Caco-2 (cell line): ENCODE measurements around the gene PPP1R18. TPM values are rescaled to one million over a fixed set of nuclear protein-coding genes. Genes with fewer than 3 reads are reported as not detected.
A peak's percentile ranks its signal among the peaks of the same experiment; 100 is the strongest.

Source experiments
- BruUV-seq: library from RNA; stranded (reverse); fragments of 400-500 nt; replicated peaks from 2 replicates; lab custom pipeline; 2021; lab: Mats Ljungman, UMichigan
- CTCF ChIA-PET: fragments of 300-600 bp; sonication (Branson Sonifier 250); formaldehyde crosslinking; loops from one replicate; lab custom pipeline; 2022; ENCODE audit warnings: antibody characterized with exemption; lab: Charles Lee
- POLR2A ChIA-PET: fragments of 300-600 bp; sonication (Branson Sonifier 250); formaldehyde crosslinking; loops from one replicate; lab custom pipeline; 2022; ENCODE audit warnings: antibody characterized with exemption; lab: Charles Lee
- DNase-seq, 2 experiments: peaks; one replicate each; pipeline versions ENCODE4 v3.0.0 to v3.0.0-alpha.2; 2020 to 2022
- H3K27me3 ChIP-seq: replicated peaks from 2 replicates; pipeline ENCODE4 v1.6.0; 2011; ENCODE audit warnings: low read length; ENCODE audit not compliant: control insufficient read depth, insufficient read depth
- H3K36me3 ChIP-seq: 2 replicates; pipeline ENCODE4 v1.5.1; 2011; ENCODE audit warnings: low read length; ENCODE audit not compliant: control insufficient read depth, insufficient read depth
- H3K4me1 ChIP-seq: fragments of 250-450 bp; sonication (Bioruptor Pico); 2 replicates; pipeline ENCODE4 v1.5.1; 2020; ENCODE audit warnings: mild to moderate bottlenecking
- H3K4me3 ChIP-seq: 2 replicates; pipeline ENCODE4 v1.5.1; 2011; ENCODE audit warnings: low read depth, mild to moderate bottlenecking, control low read depth, low read length
- H3K9me3 ChIP-seq: fragments of 250-450 bp; sonication (Bioruptor Pico); 2 replicates; pipeline ENCODE4 v1.5.1; 2020; ENCODE audit warnings: mild to moderate bottlenecking, moderate library complexity
- H3K27ac Mint-ChIP-seq: one replicate; pipeline ENCODE4 v1.8.0; 2022; ENCODE audit warnings: mixed read lengths; ENCODE audit not compliant: unreplicated experiment
- H3K27me3 Mint-ChIP-seq: one replicate; pipeline ENCODE4 v1.8.0; 2022; ENCODE audit warnings: mixed read lengths; ENCODE audit not compliant: insufficient read depth, unreplicated experiment
- H3K36me3 Mint-ChIP-seq: one replicate; pipeline ENCODE4 v1.8.0; 2022; ENCODE audit warnings: mild to moderate bottlenecking, mixed read lengths; ENCODE audit not compliant: insufficient read depth, unreplicated experiment
- H3K4me1 Mint-ChIP-seq: one replicate; pipeline ENCODE4 v1.8.0; 2022; ENCODE audit warnings: low read depth, mixed read lengths; ENCODE audit not compliant: unreplicated experiment
- H3K4me3 Mint-ChIP-seq: one replicate; pipeline ENCODE4 v1.8.0; 2022; ENCODE audit warnings: mild to moderate bottlenecking, moderate library complexity, mixed read lengths; ENCODE audit not compliant: unreplicated experiment
- H3K9me3 Mint-ChIP-seq: one replicate; pipeline ENCODE4 v1.8.0; 2022; ENCODE audit warnings: mixed read lengths; ENCODE audit not compliant: unreplicated experiment
- CTCF ChIP-seq, 2 experiments: fragments of 200-600 bp in 1 of 2; IDR thresholded peaks; 1 replicate in 1 of 2; 2 replicates in 1 of 2; pipeline versions ENCODE4 v1.5.1 to v1.8.0; 2011 to 2022; ENCODE audit warnings: antibody characterized with exemption in 1 of 2, control low read depth in 1 of 2, inconsistent platforms in 1 of 2, low read depth in 1 of 2, low read length in 1 of 2, mild to moderate bottlenecking in 1 of 2, moderate library complexity in 1 of 2; ENCODE audit not compliant: insufficient read depth in 1 of 2, severe bottlenecking in 1 of 2, unreplicated experiment in 1 of 2
- intact Hi-C: fragments of 100-400 bp; cut with micrococcal nuclease; formaldehyde crosslinking; loops from one replicate; pipeline ENCODE4 v1.10.0; 2022; ENCODE audit not compliant: unreplicated experiment
- total RNA-seq: library from RNA; stranded (reverse); gene quantifications from 2 replicates; pipeline ENCODE4 v1.2.3, GENCODE V29; 2022

Gene PPP1R18
- total RNA-seq, 1 experiment from 2014 or later = 6.6 TPM

DNA sequence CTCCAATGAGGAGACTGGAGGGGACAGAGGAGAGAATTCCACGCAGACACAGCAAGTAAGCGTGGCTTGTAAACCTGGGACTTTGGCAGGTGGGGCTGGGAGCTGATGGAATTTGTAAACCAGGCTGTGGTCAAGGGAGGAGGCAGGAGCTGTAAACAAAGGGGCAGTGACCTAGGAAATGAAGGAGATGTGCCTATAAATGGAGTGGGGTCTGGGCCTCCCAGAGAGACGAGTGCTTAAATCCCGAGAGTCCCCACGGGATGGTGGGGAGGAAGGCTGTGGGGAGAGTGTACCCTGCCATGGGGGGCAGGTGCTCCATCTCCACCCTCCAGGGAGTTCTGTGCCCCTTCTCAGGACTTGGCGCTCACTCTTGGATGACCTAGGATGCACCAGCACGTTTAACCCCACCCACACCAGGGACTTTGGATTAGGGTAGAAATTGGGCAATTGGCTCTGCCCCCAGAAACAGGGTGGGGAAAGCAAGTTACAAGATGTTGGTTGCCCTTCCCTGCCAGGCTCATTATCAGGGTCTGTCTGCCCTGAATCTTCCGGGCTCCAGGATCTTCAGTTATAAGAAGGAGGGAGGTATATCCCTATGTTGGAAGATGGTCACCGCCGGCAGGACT, 9.7 kb downstream of the PPP1R18 start:
- no peak for TF ChIP-seq CTCF (IDR thresholded peaks at IDR 0.05; ENCODE audit: insufficient read depth in 1 of 2, low read depth in 1 of 2, low read length in 1 of 2, severe bottlenecking in 1 of 2, unreplicated experiment in 1 of 2)
- H3K4me1 ChIP-seq = peaks cover under 1% of the 10 kb centered on the region
- Mint-ChIP-seq H3K4me1 (no peaks in the 10 kb centered on the region), H3K36me3 (peaks cover 23% of the 10 kb centered on the region), H3K27ac (no peak overlapping the region), H3K9me3 (no peaks in the 10 kb centered on the region), H3K27me3 (no peaks in the 10 kb centered on the region), H3K4me3 (no peak overlapping the region)
- intact Hi-C loops = no loop called here
- no peak overlapping the region for H3K4me3 ChIP-seq
- H3K36me3 ChIP-seq = no peaks in the 10 kb centered on the region
- POLR2A ChIA-PET = no interaction called here
- CTCF ChIA-PET = interaction anchor here (1.4 kb wide), 1 partner anchor 54 kb away, joined by 4 read pairs; no protein-coding TSS in a partner anchor
- no peaks in the 10 kb centered on the region for H3K9me3 ChIP-seq
- H3K27me3 ChIP-seq = no peaks in the 10 kb centered on the region
- no TSS peak for BruUV-seq
- no peak for DNase-seq

DNA sequence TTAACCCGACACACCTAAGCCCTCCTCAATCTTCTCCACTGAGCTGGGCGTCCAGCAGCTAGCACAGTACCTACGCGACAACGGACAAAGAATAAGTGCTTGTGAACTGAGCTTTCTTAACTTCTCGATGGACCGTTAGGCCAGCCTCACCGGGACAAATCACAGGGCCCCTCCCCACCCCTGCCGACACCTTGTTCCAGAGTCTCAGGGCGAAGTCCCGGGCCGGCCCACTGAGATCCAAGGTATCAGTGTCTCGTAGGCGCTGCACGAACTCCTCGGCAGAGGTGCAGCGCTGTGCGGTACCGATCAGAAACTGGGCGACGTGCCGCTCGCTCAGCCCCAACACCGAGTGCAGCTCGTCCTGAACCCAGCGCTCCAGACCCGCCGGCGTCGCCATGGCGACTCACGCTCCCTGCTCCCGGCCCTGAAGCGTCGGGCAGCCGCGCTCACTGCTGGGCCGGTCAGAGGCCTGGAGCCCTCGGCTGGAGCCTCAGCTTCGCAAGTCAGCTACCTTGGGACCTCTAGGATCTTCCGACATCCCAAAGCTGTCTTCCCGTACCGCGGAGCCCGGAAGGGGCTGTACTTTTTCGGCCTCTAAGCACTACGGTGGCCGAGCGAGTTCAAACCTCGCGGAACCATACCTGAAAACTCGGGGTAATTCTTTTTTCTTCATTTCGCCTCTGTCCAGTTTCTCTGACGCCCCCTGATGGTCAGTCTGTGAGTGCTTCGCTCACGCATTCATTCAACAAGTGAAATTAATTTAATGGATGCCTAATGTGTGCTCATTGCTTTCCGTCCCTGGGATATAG, 13.8 kb downstream of the PPP1R18 start, which contains the start of gene DHX16:
Gene DHX16 (minus strand): TSS at position 562 of the 809 bp plus-strand sequence. CDS start 165 bp downstream, at position 397.
- ChIA-PET CTCF (interaction anchor here (0.6 to 1.4 kb wide), 10 partner anchors 18 to 415 kb away, joined by 3 to 6 read pairs (median 3); partner anchors contain the start of genes MDC1 and NRM), POLR2A (interaction anchor here (0.6 to 1.2 kb wide), 4 partner anchors 23 to 102 kb away, joined by 3 to 5 read pairs (median 4); partner anchors contain the start of genes ABCF1 and MDC1)
- TF ChIP-seq CTCF (IDR thresholded peaks at IDR 0.05; ENCODE audit: insufficient read depth in 1 of 2, low read depth in 1 of 2, low read length in 1 of 2, severe bottlenecking in 1 of 2, unreplicated experiment in 1 of 2) = peak; percentile 80 to 85
- Histone ChIP-seq H3K9me3 (no peaks in the 10 kb centered on the region), H3K36me3 (no peaks in the 10 kb centered on the region), H3K27me3 (no peaks in the 10 kb centered on the region), H3K4me3 (peak within 1 kb of the TSS; percentile 85), H3K4me1 (peaks cover 6% of the 10 kb centered on the region)
- Mint-ChIP-seq H3K27me3 (no peaks in the 10 kb centered on the region), H3K9me3 (no peaks in the 10 kb centered on the region), H3K4me1 (peaks cover 5% of the 10 kb centered on the region), H3K36me3 (peaks cover 42% of the 10 kb centered on the region), H3K4me3 (peak within 1 kb of the TSS; percentile 77), H3K27ac (peak within 1 kb of the TSS; percentile 71)
- DNase-seq = peak; percentile 96
- intact Hi-C loops = loop anchor here (1.0 to 5.0 kb wide), 5 partner anchors 26 to 190 kb away; partner anchors contain the start of genes ATAT1, C6orf136, MDC1 and MRPS18B
- TSS peak; percentile 52 for BruUV-seq
